PFSK-1 (cell line): Measurements from ENCODE around the gene GABRA6.

Experiments used
- FOXP2 ChIP-seq: optimal IDR thresholded peaks from 2 replicates; pipeline ENCODE3; 2011; ENCODE audit warnings: borderline replicate concordance, control low read depth, inconsistent platforms; ENCODE audit not compliant: insufficient read depth; ENCODE audit errors: extremely low read length, extremely low read depth
- POLR2AphosphoS5 ChIP-seq: IDR thresholded peaks from 2 replicates; pipeline ENCODE4 v1.6.1; 2012; ENCODE audit warnings: low read depth, mild to moderate bottlenecking, control low read depth, low read length, moderate library complexity
- SIN3A ChIP-seq: IDR thresholded peaks from 2 replicates; pipeline ENCODE4 v1.6.1; 2012; ENCODE audit warnings: mild to moderate bottlenecking, low read length, moderate library complexity, borderline replicate concordance; ENCODE audit not compliant: insufficient read depth
- TAF1 ChIP-seq: IDR thresholded peaks from 2 replicates; pipeline ENCODE4 v1.6.1; 2012; ENCODE audit warnings: low read length, control low read depth, borderline replicate concordance; ENCODE audit not compliant: insufficient read depth
- TF ChIP-seq, protein P1 (sequence below), 2 experiments: IDR thresholded peaks; 2 replicates each; pipeline versions ENCODE4 v1.6.1 to v1.8.0; 2011 to 2012; ENCODE audit warnings: low read depth in 2 of 2, low read length in 2 of 2, control low read depth in 1 of 2, inconsistent platforms in 1 of 2, mild to moderate bottlenecking in 1 of 2, moderate library complexity in 1 of 2; ENCODE audit not compliant: insufficient read depth in 1 of 2

The GABRA6 gene

DNA sequence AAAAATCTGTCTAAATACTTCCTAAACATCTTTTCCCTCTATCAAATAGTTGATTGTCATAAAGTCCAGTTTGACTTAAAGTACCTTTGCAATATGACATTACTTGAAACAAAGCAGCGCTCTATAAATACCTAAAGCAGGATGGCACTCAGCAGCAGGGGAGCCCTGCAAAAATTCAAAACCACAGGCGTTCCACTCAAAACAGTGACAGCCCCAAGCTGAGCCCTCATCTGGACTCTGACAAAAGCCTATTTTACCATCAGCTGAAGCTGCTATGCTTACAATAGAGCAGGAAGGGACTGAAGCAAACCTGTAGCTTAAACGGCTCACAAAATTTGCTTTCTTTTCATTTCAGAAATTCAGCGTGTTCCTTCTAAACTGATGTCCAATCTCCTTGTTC lies 11.5 kb downstream of the GABRA6 start:
- TF ChIP-seq TAF1 (no peak), POLR2AphosphoS5 (no peak), FOXP2 (no peak), SIN3A (no peak)
- TF ChIP-seq, protein P1, sequence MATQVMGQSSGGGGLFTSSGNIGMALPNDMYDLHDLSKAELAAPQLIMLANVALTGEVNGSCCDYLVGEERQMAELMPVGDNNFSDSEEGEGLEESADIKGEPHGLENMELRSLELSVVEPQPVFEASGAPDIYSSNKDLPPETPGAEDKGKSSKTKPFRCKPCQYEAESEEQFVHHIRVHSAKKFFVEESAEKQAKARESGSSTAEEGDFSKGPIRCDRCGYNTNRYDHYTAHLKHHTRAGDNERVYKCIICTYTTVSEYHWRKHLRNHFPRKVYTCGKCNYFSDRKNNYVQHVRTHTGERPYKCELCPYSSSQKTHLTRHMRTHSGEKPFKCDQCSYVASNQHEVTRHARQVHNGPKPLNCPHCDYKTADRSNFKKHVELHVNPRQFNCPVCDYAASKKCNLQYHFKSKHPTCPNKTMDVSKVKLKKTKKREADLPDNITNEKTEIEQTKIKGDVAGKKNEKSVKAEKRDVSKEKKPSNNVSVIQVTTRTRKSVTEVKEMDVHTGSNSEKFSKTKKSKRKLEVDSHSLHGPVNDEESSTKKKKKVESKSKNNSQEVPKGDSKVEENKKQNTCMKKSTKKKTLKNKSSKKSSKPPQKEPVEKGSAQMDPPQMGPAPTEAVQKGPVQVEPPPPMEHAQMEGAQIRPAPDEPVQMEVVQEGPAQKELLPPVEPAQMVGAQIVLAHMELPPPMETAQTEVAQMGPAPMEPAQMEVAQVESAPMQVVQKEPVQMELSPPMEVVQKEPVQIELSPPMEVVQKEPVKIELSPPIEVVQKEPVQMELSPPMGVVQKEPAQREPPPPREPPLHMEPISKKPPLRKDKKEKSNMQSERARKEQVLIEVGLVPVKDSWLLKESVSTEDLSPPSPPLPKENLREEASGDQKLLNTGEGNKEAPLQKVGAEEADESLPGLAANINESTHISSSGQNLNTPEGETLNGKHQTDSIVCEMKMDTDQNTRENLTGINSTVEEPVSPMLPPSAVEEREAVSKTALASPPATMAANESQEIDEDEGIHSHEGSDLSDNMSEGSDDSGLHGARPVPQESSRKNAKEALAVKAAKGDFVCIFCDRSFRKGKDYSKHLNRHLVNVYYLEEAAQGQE (IDR thresholded peaks at IDR 0.05; ENCODE audit: insufficient read depth in 1 of 2, low read depth in 2 of 2, low read length in 2 of 2) = no peak

DNA sequence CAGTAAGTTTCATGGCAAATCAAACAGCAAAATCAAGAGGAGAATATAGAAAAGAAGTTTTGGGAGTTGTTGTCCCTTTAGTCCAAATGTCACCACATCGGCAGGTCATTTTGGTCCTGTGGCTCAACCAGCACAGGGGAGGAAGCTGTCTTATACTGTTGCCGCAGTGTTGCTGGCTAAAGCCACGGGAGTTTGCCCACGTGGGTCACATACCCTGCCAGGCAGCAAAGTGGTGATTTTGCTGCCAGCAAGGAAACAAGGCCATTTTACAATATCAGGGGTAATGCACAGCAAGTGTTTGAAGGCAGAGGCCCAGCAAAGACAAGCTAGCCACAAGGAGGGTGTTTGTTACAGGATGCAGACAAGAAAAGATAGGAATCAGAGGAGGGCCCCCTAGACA lies 14.5 kb downstream of the GABRA6 start:
- no peak for TF ChIP-seq SIN3A
- TF ChIP-seq, protein P1 (IDR thresholded peaks at IDR 0.05; ENCODE audit: insufficient read depth in 1 of 2, low read depth in 2 of 2, low read length in 2 of 2) = no peak
- TF ChIP-seq TAF1 = no peak
- TF ChIP-seq POLR2AphosphoS5 = no peak
- no peak for TF ChIP-seq FOXP2

DNA sequence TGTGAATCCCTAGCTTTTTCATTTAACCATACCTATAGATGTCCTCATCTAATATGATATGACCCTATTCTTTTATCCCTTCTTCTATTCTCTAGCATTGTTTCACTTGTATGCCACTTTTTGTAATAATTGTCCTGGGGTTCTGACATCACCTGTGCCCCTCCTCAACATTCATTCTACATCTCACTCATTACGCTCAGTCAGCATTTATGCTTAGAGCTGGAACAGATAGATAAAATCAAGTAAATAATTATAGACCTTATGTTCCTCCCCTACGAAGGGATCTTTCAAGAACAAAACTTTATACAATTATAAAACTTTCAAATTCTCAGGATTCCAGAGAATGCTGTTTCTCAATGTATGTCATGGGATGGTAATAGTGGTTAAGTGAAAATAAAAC lies 18.0 kb downstream of the GABRA6 start:
- no peak for TF ChIP-seq TAF1

DNA sequence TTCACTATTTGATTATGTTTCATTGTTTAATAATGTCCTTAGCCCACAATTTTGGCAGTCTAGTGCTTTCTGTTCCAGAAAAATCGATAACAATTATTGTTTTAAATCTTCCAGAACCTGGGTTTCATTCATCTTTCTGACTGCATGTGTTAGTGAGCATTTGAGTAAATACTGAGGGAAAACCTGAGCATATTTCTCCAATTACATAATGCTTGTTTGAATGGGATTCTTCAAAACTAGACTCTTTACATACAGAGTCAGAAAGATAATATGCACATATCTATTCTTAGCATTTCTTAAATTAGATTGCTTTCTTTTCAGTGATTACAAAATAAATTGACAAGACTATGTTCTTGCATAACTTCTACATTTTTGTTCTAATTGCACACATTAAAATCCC lies 21.9 kb downstream of the GABRA6 start:
- TF ChIP-seq, protein P1 (IDR thresholded peaks at IDR 0.05; ENCODE audit: insufficient read depth in 1 of 2, low read depth in 2 of 2, low read length in 2 of 2) = no peak
- TF ChIP-seq POLR2AphosphoS5 (no peak), FOXP2 (no peak), SIN3A (no peak), TAF1 (no peak)

DNA sequence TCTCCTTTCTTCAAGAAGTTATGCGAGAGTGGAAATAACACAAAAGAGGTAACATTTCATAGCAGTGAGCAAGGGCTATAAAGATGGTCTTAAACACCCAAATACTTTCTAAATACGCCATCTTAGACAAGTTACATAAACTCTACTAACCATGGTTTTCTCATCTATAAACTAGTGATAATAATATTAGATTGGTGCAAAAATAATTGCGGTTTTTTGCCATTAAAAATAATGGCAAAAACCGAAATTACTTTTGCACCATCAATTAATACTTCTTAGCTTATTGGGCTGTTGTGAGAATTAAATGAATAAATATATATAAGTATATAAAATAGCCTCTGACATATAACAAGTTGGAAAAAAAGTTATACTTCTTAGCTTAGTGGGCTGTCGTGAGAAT lies 23.7 kb downstream of the GABRA6 start:
- no peak for TF ChIP-seq POLR2AphosphoS5
- TF ChIP-seq, protein P1 (IDR thresholded peaks at IDR 0.05; ENCODE audit: insufficient read depth in 1 of 2, low read depth in 2 of 2, low read length in 2 of 2) = no peak
- TF ChIP-seq FOXP2 = no peak
- TF ChIP-seq SIN3A = no peak
- TF ChIP-seq TAF1 = no peak
